HEK293 (cell line): ENCODE measurements around the gene ITGAL.
A peak's percentile ranks its signal among the peaks of the same experiment; 100 is the strongest.

ENCODE experiments used
- BCL11A ChIP-seq: fragments of 450-650 bp; formaldehyde crosslinking; IDR thresholded peaks from 2 replicates; pipeline ENCODE4 v1.5.1; 2016; ENCODE audit warnings: low read depth, missing biosample characterization, missing genetic modification characterization
- MEIS1 ChIP-seq: sonication (generic); formaldehyde crosslinking; IDR thresholded peaks from 2 replicates; pipeline ENCODE4 v1.8.1; 2022; ENCODE audit warnings: missing genetic modification reagents, mild to moderate bottlenecking, borderline replicate concordance
- RBAK ChIP-seq: fragments of 450-650 bp; formaldehyde crosslinking; IDR thresholded peaks from 2 replicates; pipeline ENCODE4 v1.5.1; 2016; ENCODE audit warnings: missing biosample characterization, missing genetic modification characterization
- SALL2 ChIP-seq: fragments of 450-650 bp; formaldehyde crosslinking; IDR thresholded peaks from 2 replicates; pipeline ENCODE4 v1.5.0; 2017; ENCODE audit warnings: missing biosample characterization, mild to moderate bottlenecking, missing genetic modification characterization, borderline replicate concordance
- SCRT1 ChIP-seq: fragments of 450-650 bp; formaldehyde crosslinking; IDR thresholded peaks from 2 replicates; pipeline ENCODE4 v1.5.1; 2016; ENCODE audit warnings: missing biosample characterization, missing genetic modification characterization, borderline replicate concordance
- SP2 ChIP-seq: fragments of 450-650 bp; formaldehyde crosslinking; IDR thresholded peaks from 2 replicates; pipeline ENCODE4 v1.5.1; 2016; ENCODE audit warnings: missing biosample characterization, missing genetic modification characterization
- SP3 ChIP-seq: fragments of 450-650 bp; formaldehyde crosslinking; IDR thresholded peaks from 2 replicates; pipeline ENCODE4 v1.5.1; 2016; ENCODE audit warnings: missing biosample characterization, missing genetic modification characterization
- ZBTB1 ChIP-seq: fragments of 450-650 bp; formaldehyde crosslinking; IDR thresholded peaks from 2 replicates; pipeline ENCODE4 v1.5.1; 2016; ENCODE audit warnings: missing biosample characterization, missing genetic modification characterization
- ZBTB17 ChIP-seq: fragments of 450-650 bp; formaldehyde crosslinking; IDR thresholded peaks from 2 replicates; pipeline ENCODE4 v1.5.1; 2016; ENCODE audit warnings: missing biosample characterization, missing genetic modification characterization
- ZBTB8A ChIP-seq: fragments of 450-650 bp; formaldehyde crosslinking; IDR thresholded peaks from 2 replicates; pipeline ENCODE4 v1.5.1; 2016; ENCODE audit warnings: missing biosample characterization, missing genetic modification characterization
- ZFP69B ChIP-seq: fragments of 450-650 bp; formaldehyde crosslinking; IDR thresholded peaks from 2 replicates; pipeline ENCODE4 v1.5.1; 2016; ENCODE audit warnings: missing biosample characterization, missing genetic modification characterization
- ZNF132 ChIP-seq: fragments of 450-650 bp; formaldehyde crosslinking; IDR thresholded peaks from 2 replicates; pipeline ENCODE4 v1.5.1; 2017; ENCODE audit warnings: missing biosample characterization, missing genetic modification characterization, borderline replicate concordance
- ZNF155 ChIP-seq: fragments of 450-650 bp; formaldehyde crosslinking; IDR thresholded peaks from 2 replicates; pipeline ENCODE4 v1.5.1; 2016; ENCODE audit warnings: missing biosample characterization, missing genetic modification characterization
- ZNF221 ChIP-seq: fragments of 450-650 bp; formaldehyde crosslinking; IDR thresholded peaks from 2 replicates; pipeline ENCODE4 v1.5.1; 2017; ENCODE audit warnings: missing biosample characterization, missing genetic modification characterization, borderline replicate concordance
- ZNF223 ChIP-seq: fragments of 450-650 bp; formaldehyde crosslinking; IDR thresholded peaks from 2 replicates; pipeline ENCODE4 v1.5.1; 2016; ENCODE audit warnings: missing biosample characterization, missing genetic modification characterization
- ZNF26 ChIP-seq: fragments of 450-650 bp; formaldehyde crosslinking; IDR thresholded peaks from 2 replicates; pipeline ENCODE4 v1.5.1; 2016; ENCODE audit warnings: missing biosample characterization, missing genetic modification characterization
- ZNF280C ChIP-seq: fragments of 450-650 bp; formaldehyde crosslinking; IDR thresholded peaks from 2 replicates; pipeline ENCODE4 v1.5.1; 2016; ENCODE audit warnings: missing biosample characterization, missing genetic modification characterization
- ZNF292 ChIP-seq: fragments of 450-650 bp; formaldehyde crosslinking; IDR thresholded peaks from 2 replicates; pipeline ENCODE4 v1.5.1; 2016; ENCODE audit warnings: low read depth, missing biosample characterization, missing genetic modification characterization, borderline replicate concordance
- ZNF366 ChIP-seq: fragments of 450-650 bp; formaldehyde crosslinking; conservative IDR thresholded peaks from 2 replicates; pipeline ENCODE4 v1.5.1; 2016; ENCODE audit warnings: missing biosample characterization, missing genetic modification characterization
- ZNF37A ChIP-seq: fragments of 450-650 bp; IDR thresholded peaks from 2 replicates; pipeline ENCODE4 v1.5.1; 2018; ENCODE audit warnings: missing biosample characterization, missing genetic modification characterization
- ZNF416 ChIP-seq: fragments of 450-650 bp; formaldehyde crosslinking; IDR thresholded peaks from 2 replicates; pipeline ENCODE4 v1.5.1; 2016; ENCODE audit warnings: missing biosample characterization, missing genetic modification characterization
- ZNF423 ChIP-seq: fragments of 450-650 bp; formaldehyde crosslinking; IDR thresholded peaks from 2 replicates; pipeline ENCODE4 v1.5.1; 2016; ENCODE audit warnings: missing biosample characterization, missing genetic modification characterization
- ZNF449 ChIP-seq: fragments of 450-650 bp; formaldehyde crosslinking; IDR thresholded peaks from 2 replicates; pipeline ENCODE4 v1.5.1; 2017; ENCODE audit warnings: missing biosample characterization, mild to moderate bottlenecking, missing genetic modification characterization, moderate library complexity
- ZNF514 ChIP-seq: fragments of 450-650 bp; formaldehyde crosslinking; IDR thresholded peaks from 2 replicates; pipeline ENCODE4 v1.5.1; 2016; ENCODE audit warnings: missing biosample characterization, missing genetic modification characterization
- ZNF555 ChIP-seq: fragments of 450-650 bp; formaldehyde crosslinking; conservative IDR thresholded peaks from 2 replicates; pipeline ENCODE4 v1.5.1; 2017; ENCODE audit warnings: missing biosample characterization, mild to moderate bottlenecking, missing genetic modification characterization, inconsistent platforms
- ZNF580 ChIP-seq: fragments of 450-650 bp; formaldehyde crosslinking; IDR thresholded peaks from 2 replicates; pipeline ENCODE4 v1.5.1; 2016; ENCODE audit warnings: missing biosample characterization, missing genetic modification characterization
- ZNF629 ChIP-seq: fragments of 450-650 bp; formaldehyde crosslinking; IDR thresholded peaks from 2 replicates; pipeline ENCODE4 v1.5.1; 2017; ENCODE audit warnings: missing biosample characterization, missing genetic modification characterization
- ZNF654 ChIP-seq: fragments of 450-650 bp; formaldehyde crosslinking; IDR thresholded peaks from 2 replicates; pipeline ENCODE4 v1.5.1; 2016; ENCODE audit warnings: low read depth, missing biosample characterization, missing genetic modification characterization
- ZNF658 ChIP-seq: fragments of 450-650 bp; formaldehyde crosslinking; IDR thresholded peaks from 2 replicates; pipeline ENCODE4; 2016; ENCODE audit warnings: missing biosample characterization, missing genetic modification characterization
- ZNF664 ChIP-seq: fragments of 450-650 bp; formaldehyde crosslinking; IDR thresholded peaks from 2 replicates; pipeline ENCODE4 v1.5.1; 2016; ENCODE audit warnings: missing biosample characterization, missing genetic modification characterization
- ZNF692 ChIP-seq: fragments of 450-650 bp; formaldehyde crosslinking; IDR thresholded peaks from 2 replicates; pipeline ENCODE4 v1.5.1; 2016; ENCODE audit warnings: missing biosample characterization, missing genetic modification characterization
- ZNF747 ChIP-seq: fragments of 450-650 bp; formaldehyde crosslinking; IDR thresholded peaks from 2 replicates; pipeline ENCODE4 v1.5.1; 2016; ENCODE audit warnings: missing biosample characterization, missing genetic modification characterization
- ZNF837 ChIP-seq: fragments of 450-650 bp; formaldehyde crosslinking; IDR thresholded peaks from 2 replicates; pipeline ENCODE4 v1.5.1; 2016; ENCODE audit warnings: missing biosample characterization, missing genetic modification characterization
- ZNF843 ChIP-seq: fragments of 450-650 bp; formaldehyde crosslinking; IDR thresholded peaks from 2 replicates; pipeline ENCODE4 v1.5.1; 2016; ENCODE audit warnings: missing biosample characterization, missing genetic modification characterization
- ZSCAN16 ChIP-seq: fragments of 450-650 bp; formaldehyde crosslinking; IDR thresholded peaks from 2 replicates; pipeline ENCODE4 v1.5.1; 2016; ENCODE audit warnings: missing biosample characterization, missing genetic modification characterization

Gene ITGAL

GRCh38 chr16:30571445-30572322, 99.1 kb downstream of the ITGAL start, which contains the start of gene ZNF688 (continued):
- TF ChIP-seq ZNF747 (tag by site-specific recombination) = no peak
- TF ChIP-seq ZNF423 = no peak
- peak; percentile 75 for TF ChIP-seq ZNF629 (tag by site-specific recombination)
- TF ChIP-seq ZNF26 = no peak
- no peak for TF ChIP-seq ZNF132 (tag by site-specific recombination)
- no peak for TF ChIP-seq SCRT1 (tag by site-specific recombination)
- no peak for TF ChIP-seq BCL11A (tag by site-specific recombination)
- TF ChIP-seq ZNF37A (tag by site-specific recombination) = no peak
- peak; percentile 97 for TF ChIP-seq ZBTB17 (tag by site-specific recombination)
- TF ChIP-seq ZNF449 (tag by site-specific recombination) = 0 out of 2 replicates have a peak, but pooled peaks have one; percentile 42
- TF ChIP-seq ZNF837 (tag by site-specific recombination) = no peak
- TF ChIP-seq ZNF843 = peak; percentile 4; the same call in 1 of the 2 replicates
- TF ChIP-seq ZBTB1 (tag by site-specific recombination) = no peak
- TF ChIP-seq ZFP69B (tag by site-specific recombination) = no peak
- TF ChIP-seq ZNF221 (tag by site-specific recombination) = 0 out of 2 replicates have a peak, but pooled peaks have one; percentile 55
- TF ChIP-seq ZSCAN16 (tag by site-specific recombination) = 0 out of 2 replicates have a peak, but pooled peaks have one; percentile 65
- 0 out of 2 replicates have a peak, but pooled peaks have one; percentile 48 for TF ChIP-seq ZNF366 (tag by site-specific recombination)
- no peak for TF ChIP-seq SALL2 (tag by site-specific recombination)
- TF ChIP-seq ZNF555 (tag by site-specific recombination) = no peak
- TF ChIP-seq ZNF223 = no peak
- no peak for TF ChIP-seq RBAK (tag by site-specific recombination)
- peak; percentile 73 for TF ChIP-seq ZBTB8A (tag by site-specific recombination)
- TF ChIP-seq ZNF155 = no peak
- TF ChIP-seq ZNF654 (tag by site-specific recombination) = no peak
- TF ChIP-seq ZNF580 (tag by site-specific recombination) = peak; percentile 100
- no peak for TF ChIP-seq ZNF416 (tag by site-specific recombination)
- no peak for TF ChIP-seq ZNF514 (tag by site-specific recombination)
- no peak for TF ChIP-seq ZNF658 (tag by site-specific recombination)
- peak; percentile 97 for TF ChIP-seq SP2 (tag by site-specific recombination)
- no peak for TF ChIP-seq ZNF280C (tag by site-specific recombination)
- TF ChIP-seq ZNF664 (tag by site-specific recombination) = no peak
- peak; percentile 98 for TF ChIP-seq SP3 (tag by site-specific recombination)
- TF ChIP-seq ZNF292 (tag by site-specific recombination) = no peak
- TF ChIP-seq MEIS1 (CRISPR knock-in tag) = no peak
- TF ChIP-seq ZNF692 = peak; percentile 42
